Activated CD8-positive, alpha-beta T cell treated with anti-CD3 and anti-CD28 coated beads for 36 hours (primary cell): ENCODE results near the gene ZBTB26. TPM values are rescaled to one million over a fixed set of nuclear protein-coding genes. Genes with fewer than 3 reads are reported as not detected.
"Not testable (repeated sequence)": the region's sequence is repeated elsewhere in the genome, so short reads cannot be mapped to it uniquely, and the experiment has no call there.

Source experiments
- ATAC-seq: fragments of 200-7000 bp; cut with Tn5 transposase; one replicate; pipeline ENCODE4 v1.10.0; 2021; ENCODE audit warnings: mild to moderate bottlenecking, moderate library complexity
- CTCF ChIA-PET: fragments of 350-600 bp; sonication (Branson Sonifier 250); formaldehyde crosslinking; loops from one replicate; lab custom pipeline; 2021; ENCODE audit warnings: antibody characterized with exemption; lab: Charles Lee
- POLR2A ChIA-PET: fragments of 350-600 bp; sonication (Branson Sonifier 250); formaldehyde crosslinking; loops from one replicate; lab custom pipeline; 2021; ENCODE audit warnings: antibody characterized with exemption; lab: Charles Lee
- DNase-seq: peaks from one replicate; pipeline ENCODE4 v3.0.0-alpha.2; 2020
- H3K27ac Mint-ChIP-seq: one replicate; pipeline ENCODE4 v1.8.0; 2021; ENCODE audit warnings: mild to moderate bottlenecking, mixed read lengths
- H3K27me3 Mint-ChIP-seq: one replicate; pipeline ENCODE4 v1.8.0; 2021; ENCODE audit warnings: mixed read lengths
- H3K36me3 Mint-ChIP-seq: one replicate; pipeline ENCODE4 v1.8.0; 2021; ENCODE audit warnings: low read depth, mixed read lengths
- H3K4me1 Mint-ChIP-seq: one replicate; pipeline ENCODE4 v1.8.0; 2021; ENCODE audit warnings: low read depth, mixed read lengths
- H3K4me3 Mint-ChIP-seq: one replicate; pipeline ENCODE4 v1.8.0; 2021; ENCODE audit warnings: mild to moderate bottlenecking, moderate library complexity, mixed read lengths
- H3K9me3 Mint-ChIP-seq: one replicate; pipeline ENCODE4 v1.8.0; 2021; ENCODE audit warnings: mixed read lengths
- CTCF ChIP-seq: fragments of 200-600 bp; IDR thresholded peaks from one replicate; pipeline ENCODE4 v1.8.0; 2022; ENCODE audit warnings: antibody characterized with exemption, mild to moderate bottlenecking
- intact Hi-C: fragments of 100-400 bp; cut with micrococcal nuclease; formaldehyde crosslinking; loops from one replicate; pipeline ENCODE4 v1.10.0; 2022
- total RNA-seq, 2 experiments: library from RNA; stranded (reverse); gene quantifications; one replicate each; pipeline ENCODE4 v1.2.3, GENCODE V29; 2021

Gene ZBTB26
- total RNA-seq, 2 experiments from 2014 or later, result 5.3 to 6.2 TPM

- Mint-ChIP-seq H3K9me3 (no peaks in the 10 kb centered on the region), H3K36me3 (peaks cover 1% of the 10 kb centered on the region), H3K27ac (no peak overlapping the region), H3K4me3 (no peak overlapping the region), H3K27me3 (no peaks in the 10 kb centered on the region), H3K4me1 (peaks cover 3% of the 10 kb centered on the region)
- intact Hi-C loops, result no loop called here
- ChIA-PET CTCF (no interaction called here), POLR2A (no interaction called here)
- no peak for TF ChIP-seq CTCF
- no peak for ATAC-seq
- no peak for DNase-seq
Observed at GRCh38 chr9:122918310-122918709, 13.0 kb downstream of the ZBTB26 start.

GRCh38 chr9:122912964-122913673 lies 18.2 kb downstream of the ZBTB26 start, which contains the start of gene ZBTB6:
Gene ZBTB6, minus strand, starts transcription at chr9:122913323. Its CDS starts 1,251 bp downstream, at chr9:122912072.
- peak within 1 kb of the TSS; percentile 96 for H3K27ac Mint-ChIP-seq
- no peaks in the 10 kb centered on the region for H3K9me3 Mint-ChIP-seq
- DNase-seq (peak; percentile 86), ATAC-seq (peak; percentile 96)
- ChIA-PET POLR2A (interaction anchor here (0.7 to 2.2 kb wide), 12 partner anchors 8 to 56 kb away, joined by 3 to 17 read pairs (median 4); partner anchors contain the start of genes RABGAP1, RC3H2 and ZBTB26), CTCF (interaction anchor here (0.6 to 1.3 kb wide), 3 partner anchors 9 to 28 kb away, joined by 3 to 6 read pairs (median 4); partner anchors contain the start of gene RABGAP1)
- H3K4me1 Mint-ChIP-seq, result peaks cover 33% of the 10 kb centered on the region
- peak within 1 kb of the TSS; percentile 98 for H3K4me3 Mint-ChIP-seq
- intact Hi-C loops, result no loop called here
- H3K27me3 Mint-ChIP-seq, result no peaks in the 10 kb centered on the region
- H3K36me3 Mint-ChIP-seq, result peaks cover 24% of the 10 kb centered on the region
- TF ChIP-seq CTCF, result no peak

GRCh38 chr9:122912671-122912963 lies 18.7 kb downstream of the ZBTB26 start:
- Mint-ChIP-seq H3K27ac (peak overlapping the region; percentile 96), H3K4me1 (peaks cover 36% of the 10 kb centered on the region), H3K27me3 (no peaks in the 10 kb centered on the region), H3K4me3 (peak overlapping the region; percentile 98), H3K36me3 (peaks cover 25% of the 10 kb centered on the region), H3K9me3 (no peaks in the 10 kb centered on the region)
- DNase-seq (no peak), ATAC-seq (no peak)
- ChIA-PET POLR2A (interaction anchor here (0.7 to 2.2 kb wide), 9 partner anchors 8 to 38 kb away, joined by 3 to 17 read pairs (median 4); partner anchors contain the start of genes RABGAP1, RC3H2 and ZBTB26), CTCF (interaction anchor here (0.6 to 1.3 kb wide), 3 partner anchors 9 to 28 kb away, joined by 3 to 6 read pairs (median 4); partner anchors contain the start of gene RABGAP1)
- TF ChIP-seq CTCF, result no peak
- intact Hi-C loops, result no loop called here

- H3K4me1 Mint-ChIP-seq, result peaks cover 21% of the 10 kb centered on the region
- H3K27me3 Mint-ChIP-seq, DNase-seq, CTCF ChIA-PET, H3K27ac Mint-ChIP-seq, intact Hi-C loops, H3K4me3 Mint-ChIP-seq, POLR2A ChIA-PET, ATAC-seq, H3K9me3 Mint-ChIP-seq: not testable (repeated sequence)
- H3K36me3 Mint-ChIP-seq, result peaks cover 21% of the 10 kb centered on the region
Observed at GRCh38 chr9:122906122-122906521, 25.2 kb downstream of the ZBTB26 start.

GRCh38 chr9:122904823-122905710 lies 26.2 kb downstream of the ZBTB26 start, which contains the start of gene RC3H2:
Gene RC3H2, minus strand, starts transcription at chr9:122905359. Its CDS starts 7,850 bp downstream, at chr9:122897509.
- Mint-ChIP-seq H3K4me3 (peak within 1 kb of the TSS; percentile 94), H3K27me3 (no peaks in the 10 kb centered on the region), H3K4me1 (peaks cover 16% of the 10 kb centered on the region), H3K36me3 (peaks cover 13% of the 10 kb centered on the region), H3K9me3 (no peaks in the 10 kb centered on the region), H3K27ac (peak within 1 kb of the TSS; percentile 97)
- intact Hi-C loops, result no loop called here
- POLR2A ChIA-PET, result interaction anchor here (0.6 to 2.3 kb wide), 10 partner anchors 8 to 1978 kb away, joined by 3 to 17 read pairs (median 4); partner anchors contain the start of genes RABGAP1, TRAF1 and ZBTB6
- CTCF ChIA-PET, result interaction anchor here (1.3 to 1.5 kb wide), 2 partner anchors 8 to 32 kb away, joined by 3 to 6 read pairs; partner anchors contain the start of gene ZBTB6
- TF ChIP-seq CTCF, result no peak
- peak; percentile 94 for ATAC-seq
- DNase-seq, result peak; percentile 98
